ENCODE results near the gene TLR7.

Gene TLR7

DNA sequence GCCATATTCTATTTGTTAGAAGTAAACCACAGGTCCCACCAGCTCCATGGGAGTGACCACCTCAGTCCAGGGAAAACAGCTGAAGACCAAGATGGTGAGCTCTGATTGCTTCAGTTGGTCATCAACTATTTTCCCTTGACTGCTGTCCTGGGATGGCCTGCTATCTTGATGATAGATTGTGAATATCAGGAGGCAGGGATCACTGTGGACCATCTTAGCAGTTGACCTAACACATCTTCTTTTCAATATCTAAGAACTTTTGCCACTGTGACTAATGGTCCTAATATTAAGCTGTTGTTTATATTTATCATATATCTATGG, 55.7 kb downstream of the TLR7 start:
- H3F3A ChIP-seq (ENCODE audit: insufficient read depth, low read length): no peaks in the 10 kb centered on the region
- H2AFZ ChIP-seq (ENCODE audit: low read length): no peak overlapping the region
- H3K4me3 ChIP-seq (ENCODE audit: low read depth, low read length, poor library complexity, severe bottlenecking): no peak overlapping the region
- H3K4me1 ChIP-seq (ENCODE audit: insufficient read depth, low read length, severe bottlenecking): no peaks in the 10 kb centered on the region
- no peaks in the 10 kb centered on the region for H3K79me2 ChIP-seq (ENCODE audit: insufficient read depth, low read length)
- H4K20me1 ChIP-seq (ENCODE audit: insufficient read depth, low read length): no peaks in the 10 kb centered on the region
- H3K27me3 ChIP-seq (ENCODE audit: insufficient read depth, low read length): no peaks in the 10 kb centered on the region
- no peak overlapping the region for H3K27ac ChIP-seq (ENCODE audit: low read depth, low read length, poor library complexity, severe bottlenecking)
- no peak overlapping the region for H3K4me2 ChIP-seq (ENCODE audit: low read length)
- no peak for TF ChIP-seq EZH2 (IDR thresholded peaks at IDR 0.05; ENCODE audit: borderline replicate concordance, low read length)
- TF ChIP-seq, protein P1, sequence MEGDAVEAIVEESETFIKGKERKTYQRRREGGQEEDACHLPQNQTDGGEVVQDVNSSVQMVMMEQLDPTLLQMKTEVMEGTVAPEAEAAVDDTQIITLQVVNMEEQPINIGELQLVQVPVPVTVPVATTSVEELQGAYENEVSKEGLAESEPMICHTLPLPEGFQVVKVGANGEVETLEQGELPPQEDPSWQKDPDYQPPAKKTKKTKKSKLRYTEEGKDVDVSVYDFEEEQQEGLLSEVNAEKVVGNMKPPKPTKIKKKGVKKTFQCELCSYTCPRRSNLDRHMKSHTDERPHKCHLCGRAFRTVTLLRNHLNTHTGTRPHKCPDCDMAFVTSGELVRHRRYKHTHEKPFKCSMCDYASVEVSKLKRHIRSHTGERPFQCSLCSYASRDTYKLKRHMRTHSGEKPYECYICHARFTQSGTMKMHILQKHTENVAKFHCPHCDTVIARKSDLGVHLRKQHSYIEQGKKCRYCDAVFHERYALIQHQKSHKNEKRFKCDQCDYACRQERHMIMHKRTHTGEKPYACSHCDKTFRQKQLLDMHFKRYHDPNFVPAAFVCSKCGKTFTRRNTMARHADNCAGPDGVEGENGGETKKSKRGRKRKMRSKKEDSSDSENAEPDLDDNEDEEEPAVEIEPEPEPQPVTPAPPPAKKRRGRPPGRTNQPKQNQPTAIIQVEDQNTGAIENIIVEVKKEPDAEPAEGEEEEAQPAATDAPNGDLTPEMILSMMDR (IDR thresholded peaks at IDR 0.05; ENCODE audit: low read length): no peak
- H3K36me3 ChIP-seq (ENCODE audit: insufficient read depth, low read length): no peaks in the 10 kb centered on the region
- H3K9me2 ChIP-seq (ENCODE audit: low read depth, low read length): no peaks in the 10 kb centered on the region
- H3K9ac ChIP-seq (ENCODE audit: low read length): no peak overlapping the region
- H3K9me3 ChIP-seq (ENCODE audit: low read length): no peaks in the 10 kb centered on the region

DNA sequence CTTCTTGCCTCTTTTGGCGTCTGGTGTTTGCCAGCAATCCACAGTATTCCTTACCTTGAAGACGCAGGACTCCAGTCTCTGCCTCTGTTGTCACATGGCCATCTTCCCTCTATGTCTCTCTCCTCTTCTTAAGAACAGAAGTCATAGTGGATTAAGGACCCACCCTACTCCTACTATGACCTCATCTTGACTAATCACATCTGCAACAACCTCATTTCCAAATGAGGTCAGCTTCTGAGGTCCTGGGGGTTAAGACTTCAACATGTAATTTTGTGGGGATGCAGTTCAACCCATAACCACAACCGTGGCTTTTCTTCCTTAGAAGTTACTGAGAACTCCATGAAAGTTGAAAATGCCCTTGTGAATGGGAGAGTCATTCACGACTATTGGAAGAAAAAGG, 62.8 kb downstream of the TLR7 start:
- H3K4me3 ChIP-seq (ENCODE audit: low read depth, low read length, poor library complexity, severe bottlenecking): no peak overlapping the region
- H3K9me3 ChIP-seq (ENCODE audit: low read length): no peaks in the 10 kb centered on the region

DNA sequence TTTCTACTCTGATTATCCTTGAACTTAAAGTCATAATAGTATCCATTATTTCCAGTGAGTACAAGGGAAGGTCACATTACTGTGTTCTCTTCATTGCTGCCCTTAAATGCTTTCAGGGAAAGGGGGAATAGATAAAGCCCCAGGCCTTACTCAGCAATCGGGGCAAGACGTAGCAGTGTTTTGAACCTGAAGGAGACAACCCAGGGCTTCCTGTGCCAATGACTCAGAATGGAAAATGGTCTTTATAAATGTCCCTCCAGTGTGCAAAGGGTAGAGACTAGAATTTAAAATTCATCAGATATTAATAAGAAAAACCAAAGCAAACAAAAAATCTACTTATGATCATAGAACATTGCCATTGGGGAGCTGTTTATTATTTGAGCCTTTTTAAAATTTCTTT, 63.3 kb downstream of the TLR7 start:
- Histone ChIP-seq H3K36me3 (ENCODE audit: insufficient read depth, low read length) (no peaks in the 10 kb centered on the region), H3K9ac (ENCODE audit: low read length) (no peak overlapping the region), H3K4me3 (ENCODE audit: low read depth, low read length, poor library complexity, severe bottlenecking) (no peak overlapping the region), H3K27me3 (ENCODE audit: insufficient read depth, low read length) (no peaks in the 10 kb centered on the region), H3K27ac (ENCODE audit: low read depth, low read length, poor library complexity, severe bottlenecking) (no peak overlapping the region), H3K79me2 (ENCODE audit: insufficient read depth, low read length) (no peaks in the 10 kb centered on the region), H3K4me2 (ENCODE audit: low read length) (no peak overlapping the region), H2AFZ (ENCODE audit: low read length) (no peak overlapping the region), H3K4me1 (ENCODE audit: insufficient read depth, low read length, severe bottlenecking) (no peaks in the 10 kb centered on the region), H3K9me3 (ENCODE audit: low read length) (no peaks in the 10 kb centered on the region), H3K9me2 (ENCODE audit: low read depth, low read length) (no peaks in the 10 kb centered on the region), H3F3A (ENCODE audit: insufficient read depth, low read length) (no peaks in the 10 kb centered on the region), H4K20me1 (ENCODE audit: insufficient read depth, low read length) (no peaks in the 10 kb centered on the region)
- TF ChIP-seq EZH2 (IDR thresholded peaks at IDR 0.05; ENCODE audit: borderline replicate concordance, low read length): no peak
- TF ChIP-seq, protein P1 (IDR thresholded peaks at IDR 0.05; ENCODE audit: low read length): no peak

More for the DNA sequence above, 62.8 kb downstream of the TLR7 start:
- TF ChIP-seq, protein P1 (IDR thresholded peaks at IDR 0.05; ENCODE audit: low read length): no peak
- no peak for TF ChIP-seq EZH2 (IDR thresholded peaks at IDR 0.05; ENCODE audit: borderline replicate concordance, low read length)
- Histone ChIP-seq H3K79me2 (ENCODE audit: insufficient read depth, low read length) (no peaks in the 10 kb centered on the region), H3K9ac (ENCODE audit: low read length) (no peak overlapping the region), H3K36me3 (ENCODE audit: insufficient read depth, low read length) (no peaks in the 10 kb centered on the region), H3K4me2 (ENCODE audit: low read length) (no peak overlapping the region), H2AFZ (ENCODE audit: low read length) (no peak overlapping the region), H3F3A (ENCODE audit: insufficient read depth, low read length) (no peaks in the 10 kb centered on the region), H3K27ac (ENCODE audit: low read depth, low read length, poor library complexity, severe bottlenecking) (no peak overlapping the region), H3K4me1 (ENCODE audit: insufficient read depth, low read length, severe bottlenecking) (no peaks in the 10 kb centered on the region), H3K27me3 (ENCODE audit: insufficient read depth, low read length) (no peaks in the 10 kb centered on the region), H4K20me1 (ENCODE audit: insufficient read depth, low read length) (no peaks in the 10 kb centered on the region), H3K9me2 (ENCODE audit: low read depth, low read length) (no peaks in the 10 kb centered on the region)

Measured in OCI-LY1 (cell line).